ENCODE results near the gene ACVR1. TPM values are rescaled to one million over a fixed set of nuclear protein-coding genes. Genes with fewer than 3 reads are reported as not detected.
A peak's percentile ranks its signal among the peaks of the same experiment; 100 is the strongest.

ACVR1 gene
- total and polyA plus RNA-seq, 2 experiments from 2014 or later: 8.9 to 21.5 TPM

DNA sequence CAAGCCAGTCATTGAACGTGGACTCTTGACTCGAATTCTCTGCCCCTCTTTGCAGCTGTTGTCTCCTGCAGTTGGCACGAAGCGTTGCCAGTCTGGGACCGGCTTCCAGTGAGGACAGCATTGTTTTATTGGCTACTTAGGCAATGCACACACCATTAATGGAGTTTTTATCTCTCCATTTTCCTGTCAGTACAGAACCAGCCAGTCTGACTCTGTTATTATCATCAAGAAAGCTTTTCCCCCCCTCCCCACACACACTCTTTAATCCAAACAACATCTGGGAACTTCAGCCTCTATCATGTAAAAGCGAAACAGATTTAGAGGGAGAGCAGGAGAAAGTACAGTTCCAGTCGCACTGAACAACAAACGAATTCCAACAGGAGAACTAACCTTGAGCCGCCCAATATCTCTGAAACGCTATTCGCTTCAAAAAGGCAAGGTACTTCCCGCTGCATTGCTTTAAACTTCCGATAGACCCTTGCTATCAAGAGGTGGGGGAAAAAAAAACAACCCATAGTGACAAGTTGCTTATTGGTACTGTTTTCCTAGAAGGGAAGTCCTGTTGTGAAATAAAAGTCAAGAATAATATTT, 38.2 kb downstream of the ACVR1 start:
- H3K9me3 Mint-ChIP-seq: no peaks in the 10 kb centered on the region
- Histone ChIP-seq H3K27me3 (ENCODE audit: insufficient read depth) (no peaks in the 10 kb centered on the region), H2AFZ (no peak overlapping the region), H3K79me2 (replicated peaks; ENCODE audit: insufficient read depth) (peaks cover 60% of the 10 kb centered on the region), H3K4me1 (ENCODE audit: insufficient read depth) (peaks cover 64% of the 10 kb centered on the region), H4K20me1 (replicated peaks; ENCODE audit: insufficient read depth) (peaks cover 6% of the 10 kb centered on the region; the same call in 1 of the 2 replicates), H3K4me3 (no peak overlapping the region), H3K36me3 (ENCODE audit: insufficient read depth) (no peaks in the 10 kb centered on the region), H3F3A (replicated peaks; ENCODE audit: low read depth) (0 out of 2 replicates have a peak, but pooled peaks cover 3% of the 10 kb centered on the region), H3K9me2 (ENCODE audit: insufficient read depth) (no peaks in the 10 kb centered on the region), H3K27ac (ENCODE audit: low read depth) (peak overlapping the region; percentile 61), H3K4me2 (peak overlapping the region; percentile 52)
- ATAC-seq (no peak), DNase-seq (ENCODE audit: low spot score) (no peak)
- H3K4me3 Mint-ChIP-seq: no peak overlapping the region; the same call in 2 of the 3 replicates
- no peaks in the 10 kb centered on the region; the same call in 2 of the 3 replicates for H3K36me3 Mint-ChIP-seq (ENCODE audit: low read depth)
- peaks cover 70% of the 10 kb centered on the region for H3K4me1 Mint-ChIP-seq
- H3K27me3 Mint-ChIP-seq (ENCODE audit: insufficient read depth, low read depth, poor library complexity): peaks cover 10% of the 10 kb centered on the region
- H3K27ac Mint-ChIP-seq: no peak overlapping the region
- no peak for TF ChIP-seq ZNF331 (CRISPR knock-in tag; IDR thresholded peaks at IDR 0.05; ENCODE audit: low read depth)
- TF ChIP-seq CREB1 (CRISPR knock-in tag; IDR thresholded peaks at IDR 0.05; ENCODE audit: low read depth): no peak
- no peak for TF ChIP-seq NANOG (IDR thresholded peaks at IDR 0.05; ENCODE audit: borderline replicate concordance)
- TF ChIP-seq EZH2phosphoT487 (IDR thresholded peaks at IDR 0.05; ENCODE audit: unreplicated experiment): no peak
- TF ChIP-seq ZNF114 (CRISPR knock-in tag; IDR thresholded peaks at IDR 0.05): no peak
- TF ChIP-seq, protein P1, sequence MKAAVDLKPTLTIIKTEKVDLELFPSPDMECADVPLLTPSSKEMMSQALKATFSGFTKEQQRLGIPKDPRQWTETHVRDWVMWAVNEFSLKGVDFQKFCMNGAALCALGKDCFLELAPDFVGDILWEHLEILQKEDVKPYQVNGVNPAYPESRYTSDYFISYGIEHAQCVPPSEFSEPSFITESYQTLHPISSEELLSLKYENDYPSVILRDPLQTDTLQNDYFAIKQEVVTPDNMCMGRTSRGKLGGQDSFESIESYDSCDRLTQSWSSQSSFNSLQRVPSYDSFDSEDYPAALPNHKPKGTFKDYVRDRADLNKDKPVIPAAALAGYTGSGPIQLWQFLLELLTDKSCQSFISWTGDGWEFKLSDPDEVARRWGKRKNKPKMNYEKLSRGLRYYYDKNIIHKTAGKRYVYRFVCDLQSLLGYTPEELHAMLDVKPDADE (IDR thresholded peaks at IDR 0.05): no peak
- TF ChIP-seq, protein P2, sequence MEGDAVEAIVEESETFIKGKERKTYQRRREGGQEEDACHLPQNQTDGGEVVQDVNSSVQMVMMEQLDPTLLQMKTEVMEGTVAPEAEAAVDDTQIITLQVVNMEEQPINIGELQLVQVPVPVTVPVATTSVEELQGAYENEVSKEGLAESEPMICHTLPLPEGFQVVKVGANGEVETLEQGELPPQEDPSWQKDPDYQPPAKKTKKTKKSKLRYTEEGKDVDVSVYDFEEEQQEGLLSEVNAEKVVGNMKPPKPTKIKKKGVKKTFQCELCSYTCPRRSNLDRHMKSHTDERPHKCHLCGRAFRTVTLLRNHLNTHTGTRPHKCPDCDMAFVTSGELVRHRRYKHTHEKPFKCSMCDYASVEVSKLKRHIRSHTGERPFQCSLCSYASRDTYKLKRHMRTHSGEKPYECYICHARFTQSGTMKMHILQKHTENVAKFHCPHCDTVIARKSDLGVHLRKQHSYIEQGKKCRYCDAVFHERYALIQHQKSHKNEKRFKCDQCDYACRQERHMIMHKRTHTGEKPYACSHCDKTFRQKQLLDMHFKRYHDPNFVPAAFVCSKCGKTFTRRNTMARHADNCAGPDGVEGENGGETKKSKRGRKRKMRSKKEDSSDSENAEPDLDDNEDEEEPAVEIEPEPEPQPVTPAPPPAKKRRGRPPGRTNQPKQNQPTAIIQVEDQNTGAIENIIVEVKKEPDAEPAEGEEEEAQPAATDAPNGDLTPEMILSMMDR (conservative IDR thresholded peaks at IDR 0.05; ENCODE audit: low read depth in 2 of 2): no peak
- TF ChIP-seq JUNB (IDR thresholded peaks at IDR 0.05; ENCODE audit: unreplicated experiment): no peak
- TF ChIP-seq, protein P3, sequence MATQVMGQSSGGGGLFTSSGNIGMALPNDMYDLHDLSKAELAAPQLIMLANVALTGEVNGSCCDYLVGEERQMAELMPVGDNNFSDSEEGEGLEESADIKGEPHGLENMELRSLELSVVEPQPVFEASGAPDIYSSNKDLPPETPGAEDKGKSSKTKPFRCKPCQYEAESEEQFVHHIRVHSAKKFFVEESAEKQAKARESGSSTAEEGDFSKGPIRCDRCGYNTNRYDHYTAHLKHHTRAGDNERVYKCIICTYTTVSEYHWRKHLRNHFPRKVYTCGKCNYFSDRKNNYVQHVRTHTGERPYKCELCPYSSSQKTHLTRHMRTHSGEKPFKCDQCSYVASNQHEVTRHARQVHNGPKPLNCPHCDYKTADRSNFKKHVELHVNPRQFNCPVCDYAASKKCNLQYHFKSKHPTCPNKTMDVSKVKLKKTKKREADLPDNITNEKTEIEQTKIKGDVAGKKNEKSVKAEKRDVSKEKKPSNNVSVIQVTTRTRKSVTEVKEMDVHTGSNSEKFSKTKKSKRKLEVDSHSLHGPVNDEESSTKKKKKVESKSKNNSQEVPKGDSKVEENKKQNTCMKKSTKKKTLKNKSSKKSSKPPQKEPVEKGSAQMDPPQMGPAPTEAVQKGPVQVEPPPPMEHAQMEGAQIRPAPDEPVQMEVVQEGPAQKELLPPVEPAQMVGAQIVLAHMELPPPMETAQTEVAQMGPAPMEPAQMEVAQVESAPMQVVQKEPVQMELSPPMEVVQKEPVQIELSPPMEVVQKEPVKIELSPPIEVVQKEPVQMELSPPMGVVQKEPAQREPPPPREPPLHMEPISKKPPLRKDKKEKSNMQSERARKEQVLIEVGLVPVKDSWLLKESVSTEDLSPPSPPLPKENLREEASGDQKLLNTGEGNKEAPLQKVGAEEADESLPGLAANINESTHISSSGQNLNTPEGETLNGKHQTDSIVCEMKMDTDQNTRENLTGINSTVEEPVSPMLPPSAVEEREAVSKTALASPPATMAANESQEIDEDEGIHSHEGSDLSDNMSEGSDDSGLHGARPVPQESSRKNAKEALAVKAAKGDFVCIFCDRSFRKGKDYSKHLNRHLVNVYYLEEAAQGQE (IDR thresholded peaks at IDR 0.05; ENCODE audit: unreplicated experiment): no peak
- no peak for TF ChIP-seq STAT1 (IDR thresholded peaks at IDR 0.05; ENCODE audit: unreplicated experiment)
- TF ChIP-seq, protein P4, sequence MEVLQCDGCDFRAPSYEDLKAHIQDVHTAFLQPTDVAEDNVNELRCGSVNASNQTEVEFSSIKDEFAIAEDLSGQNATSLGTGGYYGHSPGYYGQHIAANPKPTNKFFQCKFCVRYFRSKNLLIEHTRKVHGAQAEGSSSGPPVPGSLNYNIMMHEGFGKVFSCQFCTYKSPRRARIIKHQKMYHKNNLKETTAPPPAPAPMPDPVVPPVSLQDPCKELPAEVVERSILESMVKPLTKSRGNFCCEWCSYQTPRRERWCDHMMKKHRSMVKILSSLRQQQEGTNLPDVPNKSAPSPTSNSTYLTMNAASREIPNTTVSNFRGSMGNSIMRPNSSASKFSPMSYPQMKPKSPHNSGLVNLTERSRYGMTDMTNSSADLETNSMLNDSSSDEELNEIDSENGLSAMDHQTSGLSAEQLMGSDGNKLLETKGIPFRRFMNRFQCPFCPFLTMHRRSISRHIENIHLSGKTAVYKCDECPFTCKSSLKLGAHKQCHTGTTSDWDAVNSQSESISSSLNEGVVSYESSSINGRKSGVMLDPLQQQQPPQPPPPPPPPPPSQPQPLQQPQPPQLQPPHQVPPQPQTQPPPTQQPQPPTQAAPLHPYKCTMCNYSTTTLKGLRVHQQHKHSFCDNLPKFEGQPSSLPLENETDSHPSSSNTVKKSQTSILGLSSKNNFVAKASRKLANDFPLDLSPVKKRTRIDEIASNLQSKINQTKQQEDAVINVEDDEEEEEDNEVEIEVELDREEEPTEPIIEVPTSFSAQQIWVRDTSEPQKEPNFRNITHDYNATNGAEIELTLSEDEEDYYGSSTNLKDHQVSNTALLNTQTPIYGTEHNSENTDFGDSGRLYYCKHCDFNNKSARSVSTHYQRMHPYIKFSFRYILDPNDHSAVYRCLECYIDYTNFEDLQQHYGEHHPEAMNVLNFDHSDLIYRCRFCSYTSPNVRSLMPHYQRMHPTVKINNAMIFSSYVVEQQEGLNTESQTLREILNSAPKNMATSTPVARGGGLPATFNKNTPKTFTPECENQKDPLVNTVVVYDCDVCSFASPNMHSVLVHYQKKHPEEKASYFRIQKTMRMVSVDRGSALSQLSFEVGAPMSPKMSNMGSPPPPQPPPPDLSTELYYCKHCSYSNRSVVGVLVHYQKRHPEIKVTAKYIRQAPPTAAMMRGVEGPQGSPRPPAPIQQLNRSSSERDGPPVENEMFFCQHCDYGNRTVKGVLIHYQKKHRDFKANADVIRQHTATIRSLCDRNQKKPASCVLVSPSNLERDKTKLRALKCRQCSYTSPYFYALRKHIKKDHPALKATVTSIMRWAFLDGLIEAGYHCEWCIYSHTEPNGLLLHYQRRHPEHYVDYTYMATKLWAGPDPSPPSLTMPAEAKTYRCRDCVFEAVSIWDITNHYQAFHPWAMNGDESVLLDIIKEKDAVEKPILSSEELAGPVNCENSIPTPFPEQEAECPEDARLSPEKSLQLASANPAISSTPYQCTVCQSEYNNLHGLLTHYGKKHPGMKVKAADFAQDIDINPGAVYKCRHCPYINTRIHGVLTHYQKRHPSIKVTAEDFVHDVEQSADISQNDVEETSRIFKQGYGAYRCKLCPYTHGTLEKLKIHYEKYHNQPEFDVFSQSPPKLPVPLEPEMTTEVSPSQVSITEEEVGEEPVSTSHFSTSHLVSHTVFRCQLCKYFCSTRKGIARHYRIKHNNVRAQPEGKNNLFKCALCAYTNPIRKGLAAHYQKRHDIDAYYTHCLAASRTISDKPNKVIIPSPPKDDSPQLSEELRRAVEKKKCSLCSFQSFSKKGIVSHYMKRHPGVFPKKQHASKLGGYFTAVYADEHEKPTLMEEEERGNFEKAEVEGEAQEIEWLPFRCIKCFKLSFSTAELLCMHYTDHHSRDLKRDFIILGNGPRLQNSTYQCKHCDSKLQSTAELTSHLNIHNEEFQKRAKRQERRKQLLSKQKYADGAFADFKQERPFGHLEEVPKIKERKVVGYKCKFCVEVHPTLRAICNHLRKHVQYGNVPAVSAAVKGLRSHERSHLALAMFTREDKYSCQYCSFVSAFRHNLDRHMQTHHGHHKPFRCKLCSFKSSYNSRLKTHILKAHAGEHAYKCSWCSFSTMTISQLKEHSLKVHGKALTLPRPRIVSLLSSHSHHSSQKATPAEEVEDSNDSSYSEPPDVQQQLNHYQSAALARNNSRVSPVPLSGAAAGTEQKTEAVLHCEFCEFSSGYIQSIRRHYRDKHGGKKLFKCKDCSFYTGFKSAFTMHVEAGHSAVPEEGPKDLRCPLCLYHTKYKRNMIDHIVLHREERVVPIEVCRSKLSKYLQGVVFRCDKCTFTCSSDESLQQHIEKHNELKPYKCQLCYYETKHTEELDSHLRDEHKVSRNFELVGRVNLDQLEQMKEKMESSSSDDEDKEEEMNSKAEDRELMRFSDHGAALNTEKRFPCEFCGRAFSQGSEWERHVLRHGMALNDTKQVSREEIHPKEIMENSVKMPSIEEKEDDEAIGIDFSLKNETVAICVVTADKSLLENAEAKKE (CRISPR knock-in tag; IDR thresholded peaks at IDR 0.05): no peak
- TF ChIP-seq POLR2AphosphoS5 (IDR thresholded peaks at IDR 0.05; ENCODE audit: low read depth): no peak
- no peak for TF ChIP-seq EZH2 (IDR thresholded peaks at IDR 0.05; ENCODE audit: low read depth, unreplicated experiment)

Measured in GM23338 (cell line).